Stimulated activated CD4-positive, alpha-beta T cell treated with anti-CD3 and anti-CD28 coated beads, TNF-alpha, amount 100 ng/mL, for 1 hour (primary cell): Measurements from ENCODE around the gene F8.

Source experiments
- DNase-seq, 3 donors: peaks; one replicate each; pipeline ENCODE4 v3.0.0-alpha.2; 2020; ENCODE audit warnings: low read depth in 3 of 3, low spot score in 1 of 3

F8 gene

GRCh38 chrX:154791939-154792338, 230.6 kb downstream of the F8 start:
- DNase-seq = no peak

GRCh38 chrX:154791467-154791866, 231.1 kb downstream of the F8 start:
- DNase-seq = no peak
